NCI-H1694 (cell line): ENCODE results near the gene EDA.
"Not testable (repeated sequence)": the region's sequence is repeated elsewhere in the genome, so short reads cannot be mapped to it uniquely, and the experiment has no call there.

Experiments
- DNase-seq: peaks from one replicate; lab custom pipeline; 2025; lab: John Stamatoyannopoulos, UW

The EDA gene

GRCh38 chrX:69959712-69960111 lies 343.8 kb downstream of the EDA start:
- no peak for DNase-seq

DNA sequence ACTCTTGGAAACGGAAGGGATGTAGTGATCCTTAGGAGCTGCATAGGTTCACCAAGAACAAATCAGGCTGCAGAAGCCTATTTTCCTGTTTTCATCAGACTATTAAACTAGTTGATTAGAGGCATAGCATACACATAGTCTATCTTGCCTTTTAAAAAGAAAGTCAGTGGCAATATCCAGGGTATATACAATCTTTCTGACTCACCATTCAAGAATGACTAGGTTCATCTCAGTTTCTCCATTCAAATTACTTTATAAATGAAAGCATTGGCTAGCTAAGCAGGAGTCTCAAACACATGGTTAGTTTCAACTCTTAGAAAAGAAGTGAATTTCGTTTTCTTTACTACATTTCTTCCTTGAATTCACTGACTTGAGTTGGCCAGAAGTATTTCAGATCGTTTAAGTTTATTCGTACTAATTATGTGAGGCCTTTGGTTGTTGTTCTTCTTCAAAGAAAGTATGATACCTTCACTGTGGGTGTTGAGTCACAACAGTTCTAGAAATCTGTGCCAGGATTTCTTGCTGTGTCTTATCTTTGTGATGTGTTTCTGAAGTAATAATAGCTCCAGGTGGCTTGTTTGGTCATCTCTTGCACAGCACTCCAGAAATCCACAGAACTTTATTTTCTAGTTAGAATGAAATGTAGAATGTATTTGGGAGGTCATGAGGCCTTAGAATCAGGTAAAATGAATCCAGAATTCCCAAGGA lies 345.6 kb downstream of the EDA start:
- DNase-seq = no peak

DNA sequence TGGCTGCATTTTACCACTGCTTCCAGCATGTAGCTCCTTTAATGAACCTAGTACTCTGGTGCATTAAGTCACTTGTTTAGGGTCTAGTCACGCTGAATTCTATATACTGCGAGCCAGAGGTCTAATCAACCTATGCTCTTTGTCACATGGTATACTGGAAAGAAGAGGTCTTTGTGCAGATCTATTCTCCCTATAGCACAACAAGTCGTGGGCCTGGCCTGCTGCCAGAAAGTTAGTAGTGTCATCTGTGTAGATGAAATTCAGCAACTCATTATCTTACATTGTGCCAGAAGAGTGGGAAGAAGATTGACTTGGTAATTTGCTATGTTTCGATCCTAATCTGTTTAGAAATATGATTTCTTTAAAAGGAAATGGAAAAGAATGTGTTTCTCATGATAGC lies 353.0 kb downstream of the EDA start:
- peak; percentile 60 for DNase-seq

- DNase-seq = no peak
These were observed 353.5 kb downstream of the EDA start for GRCh38 chrX:69969460-69969859.

DNA sequence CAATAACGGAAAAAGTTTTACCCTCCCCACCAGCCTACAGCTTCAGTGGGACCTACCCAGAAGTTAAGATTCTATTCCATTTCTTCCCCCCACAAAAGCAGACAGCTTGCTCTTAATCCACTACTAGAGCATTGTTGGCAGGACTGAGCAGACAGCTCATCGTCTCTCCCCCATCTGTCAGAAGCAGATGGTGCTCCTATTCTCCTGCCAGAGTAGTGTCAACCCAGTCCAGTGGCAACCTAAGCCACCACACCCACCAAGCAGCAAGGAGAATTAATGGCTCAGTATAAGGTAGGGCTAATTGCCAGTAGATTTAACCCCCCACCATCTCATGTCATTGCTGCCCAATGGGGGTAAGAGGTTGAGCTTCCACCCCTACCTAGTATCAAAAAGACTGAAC lies 371.8 kb downstream of the EDA start:
- peak; percentile 95 for DNase-seq

DNA sequence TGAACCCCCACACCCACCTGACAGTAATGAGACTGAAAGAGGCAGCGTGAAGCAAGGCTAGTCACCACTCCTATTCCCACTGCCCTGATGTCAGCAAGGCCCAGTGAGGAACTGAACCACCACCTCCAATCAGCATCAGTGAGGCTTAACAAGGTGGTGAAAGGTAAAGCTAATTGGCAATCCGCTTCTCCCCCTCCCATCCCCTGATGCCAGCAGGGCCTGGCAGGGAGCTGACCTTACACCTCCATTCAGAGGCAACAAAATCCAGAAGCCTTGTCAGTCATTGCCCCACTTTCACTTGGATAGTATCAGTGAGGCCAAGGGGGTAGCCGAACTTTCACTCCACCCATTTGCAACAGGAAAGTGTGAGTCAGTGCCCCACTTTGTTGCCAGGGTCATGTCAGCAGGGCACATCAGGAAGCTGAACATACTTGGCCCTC lies 373.1 kb downstream of the EDA start:
- DNase-seq = no peak

DNA sequence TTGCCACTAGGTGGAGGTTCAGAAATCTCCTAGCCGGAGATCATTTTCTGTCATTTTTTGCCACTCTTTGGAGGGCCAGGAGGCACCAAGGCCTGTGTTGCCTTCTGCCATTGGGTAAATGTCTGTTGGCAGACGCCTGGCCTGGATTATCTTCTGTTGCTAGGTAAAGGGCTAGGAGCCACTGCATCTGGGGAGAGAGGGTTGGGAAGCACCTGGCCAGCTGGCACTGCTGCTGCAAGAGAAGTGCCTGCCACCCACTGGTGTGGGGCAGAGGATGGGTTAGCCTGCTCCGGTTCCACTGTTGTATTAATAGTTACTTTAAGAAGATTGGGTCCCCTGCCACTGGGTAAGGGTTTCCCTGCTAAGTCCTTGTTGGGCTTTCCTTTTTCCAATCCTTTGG lies 375.8 kb downstream of the EDA start:
- peak; percentile 13 for DNase-seq

- DNase-seq = no peak
These were observed 377.6 kb downstream of the EDA start for GRCh38 chrX:69993494-69993893.

- no peak for DNase-seq
These were observed 379.6 kb downstream of the EDA start for GRCh38 chrX:69995362-69996112.

GRCh38 chrX:69996113-69996468 lies 380.2 kb downstream of the EDA start:
- DNase-seq = no peak

GRCh38 chrX:69998299-69998698 lies 382.4 kb downstream of the EDA start:
- not testable (repeated sequence) for DNase-seq

- DNase-seq = peak; percentile 59
These were observed 385.4 kb downstream of the EDA start for GRCh38 chrX:70001269-70001668.

GRCh38 chrX:70001708-70002341 lies 385.9 kb downstream of the EDA start:
- DNase-seq = no peak

DNA sequence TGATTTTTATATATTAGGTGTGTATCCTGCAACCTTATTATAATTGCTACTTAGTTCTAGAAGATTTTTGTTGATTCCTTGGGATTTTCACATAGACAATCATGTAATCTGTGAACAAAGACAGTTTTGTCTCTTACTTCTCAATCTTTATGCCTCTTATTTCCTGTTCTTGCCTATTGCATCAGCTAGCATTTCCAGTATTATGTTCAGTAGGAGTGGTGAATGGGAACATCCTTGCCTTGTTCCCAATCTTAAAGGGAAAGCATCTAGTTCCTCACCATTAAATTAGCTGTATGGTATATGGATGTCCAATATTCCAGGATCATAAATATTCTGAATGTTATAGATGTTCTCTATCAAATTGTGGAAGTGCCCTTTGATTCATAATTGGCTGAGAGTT lies 392.0 kb downstream of the EDA start:
- DNase-seq = no peak

DNA sequence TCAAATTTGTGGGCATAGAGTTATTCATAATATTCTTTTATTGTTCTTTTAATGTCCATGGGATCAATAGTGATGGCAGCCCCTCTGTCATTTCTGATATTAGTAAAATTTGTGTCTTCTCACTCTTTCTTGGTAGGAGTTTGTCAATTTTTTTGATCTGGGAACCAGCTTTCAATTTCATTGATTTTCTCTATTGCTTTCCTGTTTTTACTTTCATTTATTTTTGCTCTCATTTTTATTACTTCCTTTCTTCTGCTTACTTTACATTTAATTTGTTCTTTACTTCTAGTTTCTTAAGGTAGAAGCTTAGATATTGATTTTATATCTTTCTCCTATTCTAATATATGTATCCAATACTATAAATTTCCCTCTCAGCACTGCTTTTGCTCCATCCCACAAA lies 393.1 kb downstream of the EDA start:
- DNase-seq = no peak

DNA sequence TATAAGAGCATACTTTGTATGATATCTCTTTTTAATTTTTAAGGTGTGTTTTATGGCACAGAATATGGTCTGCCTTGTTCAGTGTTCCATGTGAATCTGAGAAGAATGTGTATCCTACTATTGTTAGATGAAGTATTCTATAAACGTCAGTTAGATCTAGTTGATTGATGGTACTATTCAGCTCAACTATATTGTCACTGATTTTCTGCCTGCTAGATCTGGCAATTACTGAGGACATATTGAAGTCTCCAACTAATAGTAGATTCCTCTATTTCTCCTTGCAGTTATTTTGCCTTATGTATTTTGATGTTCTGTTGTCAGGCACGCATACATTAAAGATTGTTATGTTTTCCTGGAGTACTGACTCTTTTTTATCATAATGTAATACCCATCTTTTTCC lies 394.1 kb downstream of the EDA start:
- no peak for DNase-seq

DNA sequence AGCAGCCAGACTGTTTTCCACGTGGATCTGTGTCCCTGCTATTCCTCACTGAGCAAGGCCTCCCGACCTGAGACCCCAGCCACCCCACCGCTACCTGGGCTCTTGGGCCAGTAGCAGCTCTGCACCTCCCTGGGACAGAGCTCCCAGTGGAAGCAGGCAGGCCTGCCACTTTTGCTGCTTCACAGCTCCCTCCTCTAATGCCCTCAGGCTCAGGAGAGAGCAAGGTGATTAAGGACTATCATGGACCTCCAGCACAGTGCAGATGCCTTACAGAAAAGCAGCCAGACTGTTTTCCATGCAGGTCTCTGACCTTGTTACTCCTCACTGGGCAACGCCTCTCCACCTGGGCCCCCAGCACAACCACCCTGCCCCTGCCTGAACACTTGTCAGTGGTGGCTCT lies 396.8 kb downstream of the EDA start:
- no peak for DNase-seq

- DNase-seq = peak; percentile 34
These were observed 397.8 kb downstream of the EDA start for GRCh38 chrX:70013466-70014381.

DNA sequence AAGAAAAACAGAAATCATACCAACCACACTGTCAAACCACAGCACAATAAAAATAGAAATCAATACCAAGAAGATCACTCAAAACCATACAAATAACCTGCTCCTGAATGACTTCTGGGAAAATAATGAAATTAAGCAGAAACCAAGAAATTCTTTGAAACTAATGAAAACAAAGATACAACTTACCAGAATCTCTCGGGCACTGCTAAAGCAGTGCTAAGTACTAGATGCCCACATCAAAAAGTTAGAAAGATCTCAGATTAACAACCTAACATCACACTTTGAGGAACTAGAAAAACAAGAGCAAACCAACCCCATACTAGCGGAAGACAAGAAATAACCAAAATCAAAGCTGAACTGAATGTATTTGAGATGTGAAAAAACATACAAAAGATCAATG lies 400.6 kb downstream of the EDA start:
- DNase-seq = no peak

GRCh38 chrX:70022616-70023015 lies 406.7 kb downstream of the EDA start:
- DNase-seq = no peak

GRCh38 chrX:70025464-70025863 lies 409.6 kb downstream of the EDA start:
- no peak for DNase-seq
